Adrenal gland (tissue), 5 donors: Measurements from ENCODE around the gene KRT39.

Experiments used
- POLR2A ChIP-seq, 2 donors: fragments of 450-650 bp; IDR thresholded peaks; one replicate each; pipeline ENCODE4 v1.6.1; 2017; ENCODE audit warnings: antibody characterized with exemption in 2 of 2, mild to moderate bottlenecking in 2 of 2, moderate library complexity in 1 of 2
- TF ChIP-seq, protein P1 (sequence below), 6 experiments: fragments of 450-650 bp in 4 of 6; fragments of 200-600 bp in 2 of 6; sonication (generic) in 1 of 6; IDR thresholded peaks; 1 replicate in 5 of 6; 2 replicates in 1 of 6; pipeline versions ENCODE4 v1.5.1 to v1.8.0; 2016 to 2021; ENCODE audit warnings: antibody characterized with exemption in 6 of 6, mild to moderate bottlenecking in 2 of 6, moderate library complexity in 1 of 6
- donor health status: DM: no; HTN: no; CAD: no.

DNA sequence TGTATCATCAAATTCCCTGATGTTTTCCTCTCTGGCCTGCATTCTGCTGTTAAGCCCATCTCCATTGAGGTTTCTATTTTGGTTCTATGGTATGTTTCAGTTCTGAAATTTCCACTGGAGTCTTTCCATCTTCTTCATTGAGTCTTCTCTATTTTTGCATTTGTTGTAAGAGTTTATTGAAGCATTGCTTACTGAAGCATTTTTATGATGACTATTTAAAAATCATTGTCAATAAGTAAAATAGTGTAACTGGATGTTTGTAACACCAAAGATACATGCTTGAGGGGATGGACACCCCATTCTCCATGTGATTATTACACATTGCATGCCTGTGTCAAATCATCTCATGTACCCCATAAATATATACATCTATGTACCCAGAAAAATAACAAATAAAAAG, 8.8 kb upstream of the KRT39 start:
- TF ChIP-seq POLR2A (IDR thresholded peaks at IDR 0.05): no peak
- TF ChIP-seq, protein P1, sequence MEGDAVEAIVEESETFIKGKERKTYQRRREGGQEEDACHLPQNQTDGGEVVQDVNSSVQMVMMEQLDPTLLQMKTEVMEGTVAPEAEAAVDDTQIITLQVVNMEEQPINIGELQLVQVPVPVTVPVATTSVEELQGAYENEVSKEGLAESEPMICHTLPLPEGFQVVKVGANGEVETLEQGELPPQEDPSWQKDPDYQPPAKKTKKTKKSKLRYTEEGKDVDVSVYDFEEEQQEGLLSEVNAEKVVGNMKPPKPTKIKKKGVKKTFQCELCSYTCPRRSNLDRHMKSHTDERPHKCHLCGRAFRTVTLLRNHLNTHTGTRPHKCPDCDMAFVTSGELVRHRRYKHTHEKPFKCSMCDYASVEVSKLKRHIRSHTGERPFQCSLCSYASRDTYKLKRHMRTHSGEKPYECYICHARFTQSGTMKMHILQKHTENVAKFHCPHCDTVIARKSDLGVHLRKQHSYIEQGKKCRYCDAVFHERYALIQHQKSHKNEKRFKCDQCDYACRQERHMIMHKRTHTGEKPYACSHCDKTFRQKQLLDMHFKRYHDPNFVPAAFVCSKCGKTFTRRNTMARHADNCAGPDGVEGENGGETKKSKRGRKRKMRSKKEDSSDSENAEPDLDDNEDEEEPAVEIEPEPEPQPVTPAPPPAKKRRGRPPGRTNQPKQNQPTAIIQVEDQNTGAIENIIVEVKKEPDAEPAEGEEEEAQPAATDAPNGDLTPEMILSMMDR (IDR thresholded peaks at IDR 0.05): no peak
